Stimulated activated CD4-positive, alpha-beta T cell treated with anti-CD3 and anti-CD28 coated beads, Interleukin-2, amount 100 ng/mL, for 48 hours (primary cell): Measurements from ENCODE around the gene ZBTB32.

Experiments used
- DNase-seq, 2 donors: peaks; one replicate each; pipeline ENCODE4 v3.0.0-alpha.2; 2020

Gene ZBTB32

DNA sequence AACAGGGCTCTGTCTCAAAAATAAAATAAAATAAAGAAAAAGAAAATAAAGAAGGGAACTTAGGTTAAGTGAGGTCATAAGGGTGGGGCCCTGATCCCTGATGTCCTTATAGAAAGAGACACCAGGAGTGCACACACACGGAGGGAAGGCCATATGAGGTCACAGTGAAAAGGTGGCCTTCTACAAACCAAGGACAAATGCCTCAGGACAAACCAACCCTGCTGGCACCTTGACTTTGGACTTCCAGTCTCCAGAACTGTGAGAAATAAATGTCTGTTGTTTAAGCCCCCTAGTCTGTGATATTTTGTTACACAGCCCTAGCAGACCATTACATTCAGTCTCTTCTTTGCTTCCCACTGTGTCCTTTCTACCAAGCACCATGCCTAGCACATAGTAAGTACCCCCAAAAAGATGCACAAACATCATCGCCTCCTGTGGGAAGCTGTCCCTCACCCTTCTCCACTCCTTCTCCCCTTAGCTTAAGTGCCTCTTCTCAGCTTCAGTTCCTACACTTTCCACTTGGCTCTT, 8.4 kb upstream of the ZBTB32 start:
- no peak for DNase-seq

DNA sequence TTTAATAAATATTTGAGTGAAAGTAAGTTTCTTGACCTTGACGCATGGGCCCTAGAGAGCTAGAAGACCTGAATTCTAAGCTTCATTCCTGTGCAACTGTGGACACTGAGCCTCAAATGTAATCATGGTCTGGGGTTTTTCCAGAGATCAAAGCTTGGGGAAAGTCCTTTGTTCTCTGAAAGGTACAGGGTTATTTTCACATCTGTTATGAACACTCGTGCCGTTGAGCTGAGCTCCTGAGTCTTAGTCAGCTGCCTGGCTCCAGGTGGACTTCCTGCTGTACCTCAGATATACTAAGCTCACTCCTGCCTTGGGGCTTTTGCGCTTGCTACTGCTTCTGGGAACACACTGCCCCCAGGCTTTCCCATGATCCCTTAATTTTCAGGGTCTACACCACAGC, 7.5 kb upstream of the ZBTB32 start:
- no peak for DNase-seq

DNA sequence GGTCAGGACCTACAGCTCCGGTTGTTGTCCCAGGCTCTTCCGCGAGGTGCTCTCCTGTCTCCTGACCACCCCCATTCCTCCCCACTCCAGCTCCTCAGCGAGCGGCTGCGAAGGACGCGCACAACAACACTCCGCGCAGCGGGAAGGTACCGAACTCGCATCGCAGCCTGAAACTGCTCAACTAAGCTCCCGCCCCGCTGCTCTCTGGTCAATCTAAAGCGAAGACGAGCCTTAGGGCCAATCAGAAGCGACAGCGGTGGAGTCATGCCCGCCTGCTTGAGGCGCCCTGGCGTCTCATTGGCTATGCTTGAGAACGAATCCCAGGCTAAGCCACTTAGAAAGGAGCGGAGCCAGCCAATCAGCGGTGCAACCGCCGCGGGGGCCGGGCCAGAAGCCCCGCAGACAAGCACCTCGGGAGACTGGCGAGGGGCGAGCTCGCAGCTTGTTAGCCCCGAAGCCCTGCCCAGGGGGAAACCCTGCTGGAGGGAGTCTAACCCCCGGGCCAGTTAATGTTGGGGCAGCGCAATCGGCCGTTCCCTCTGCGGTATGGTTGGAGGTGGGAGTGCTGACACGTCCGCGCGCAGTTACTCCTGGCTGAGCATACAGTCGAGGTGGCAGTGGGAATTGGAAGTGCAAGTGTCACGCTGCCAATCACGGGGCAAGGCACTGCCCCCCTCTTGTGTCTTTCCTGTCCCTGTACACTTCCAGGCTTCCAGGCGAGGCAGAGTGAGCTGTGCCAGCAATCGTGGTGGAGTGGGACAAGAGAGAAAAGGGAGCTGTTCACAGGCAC, 1.9 kb upstream of the ZBTB32 start:
- DNase-seq: peak; percentile 85 to 88

DNA sequence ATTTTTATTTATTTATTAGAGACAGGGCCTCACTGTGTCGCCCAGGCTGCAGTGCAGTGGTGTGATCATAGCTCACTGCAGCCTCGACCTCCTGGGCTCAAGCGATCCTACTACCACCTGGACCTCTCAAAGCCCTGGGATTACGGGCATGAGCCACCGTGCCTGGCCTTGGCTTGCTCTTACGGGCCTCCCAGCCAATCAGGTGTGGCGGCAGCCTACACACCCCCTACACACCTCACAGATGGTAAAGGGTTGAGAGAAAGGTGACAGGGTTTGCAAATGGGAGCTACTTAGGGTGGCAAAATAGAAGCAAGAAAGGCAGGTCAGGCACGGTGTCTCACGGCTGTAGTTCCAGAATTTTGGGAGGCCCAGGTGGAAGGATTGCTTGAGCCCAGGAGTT, 1.0 kb upstream of the ZBTB32 start:
- DNase-seq: no peak

DNA sequence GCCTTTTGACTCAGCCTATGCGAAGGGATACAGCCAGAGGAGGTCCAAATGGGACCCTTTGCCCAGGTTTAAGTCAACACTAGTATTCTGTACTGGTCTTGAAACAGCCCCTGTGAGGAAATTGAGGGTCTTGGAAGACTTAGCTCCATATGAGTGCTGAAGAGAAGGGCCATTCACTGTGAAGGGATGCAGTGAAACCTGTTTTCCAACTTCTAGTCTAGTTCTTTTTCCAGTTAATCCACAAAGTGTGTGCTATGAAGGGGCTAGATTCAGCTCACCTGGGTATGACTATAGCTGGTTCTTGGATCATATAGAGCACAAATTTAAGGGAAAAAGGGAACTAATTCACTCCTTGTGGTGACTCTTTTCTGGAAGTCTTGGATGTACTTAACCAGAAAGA, 4.0 kb downstream of the ZBTB32 start:
- no peak for DNase-seq

DNA sequence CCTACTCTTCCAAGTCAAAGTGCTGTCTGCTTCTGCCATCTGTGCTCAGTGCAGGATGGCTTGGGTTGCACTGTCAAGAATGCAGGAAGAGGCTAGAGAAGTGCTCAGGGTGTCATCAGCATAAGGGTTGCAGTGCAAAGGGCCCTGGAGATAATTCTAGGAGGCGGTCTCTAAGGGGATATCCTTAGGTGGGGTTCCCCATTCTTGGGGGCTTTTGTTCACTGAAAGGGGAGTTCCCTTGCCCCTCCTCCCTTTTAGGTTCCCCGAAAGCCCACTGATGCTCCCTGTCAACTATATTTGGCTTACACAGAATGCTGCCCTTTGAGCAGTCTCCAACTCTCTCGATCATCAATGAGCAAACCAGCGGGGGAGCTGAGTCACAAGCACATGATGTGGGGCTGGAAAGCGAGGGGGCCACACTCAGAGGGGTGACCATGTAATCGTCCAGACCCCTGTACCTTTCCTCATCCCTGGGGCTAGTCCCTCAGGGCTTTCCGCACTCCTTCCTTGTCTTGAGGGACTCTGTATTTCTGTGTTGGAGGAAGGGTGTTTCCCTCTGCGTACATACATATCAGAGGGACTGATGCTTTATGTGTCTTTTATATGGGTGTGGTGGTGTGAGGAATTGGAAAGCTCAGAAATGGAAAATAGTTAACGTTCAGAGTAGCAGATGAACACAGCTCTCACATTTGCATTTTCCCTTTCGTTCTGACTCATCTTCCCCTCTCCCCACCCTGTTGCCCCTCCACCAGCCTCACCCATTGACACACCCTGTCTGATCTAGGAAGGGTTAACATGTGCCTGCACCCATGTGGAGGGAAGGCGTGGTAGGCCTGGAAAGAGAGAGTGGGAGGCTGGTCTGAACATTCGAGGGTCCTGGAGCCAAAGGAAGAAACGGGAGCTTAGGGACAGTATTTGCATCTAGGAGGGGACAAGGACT, 6.7 kb downstream of the ZBTB32 start:
- DNase-seq: peak; percentile 55 to 58

DNA sequence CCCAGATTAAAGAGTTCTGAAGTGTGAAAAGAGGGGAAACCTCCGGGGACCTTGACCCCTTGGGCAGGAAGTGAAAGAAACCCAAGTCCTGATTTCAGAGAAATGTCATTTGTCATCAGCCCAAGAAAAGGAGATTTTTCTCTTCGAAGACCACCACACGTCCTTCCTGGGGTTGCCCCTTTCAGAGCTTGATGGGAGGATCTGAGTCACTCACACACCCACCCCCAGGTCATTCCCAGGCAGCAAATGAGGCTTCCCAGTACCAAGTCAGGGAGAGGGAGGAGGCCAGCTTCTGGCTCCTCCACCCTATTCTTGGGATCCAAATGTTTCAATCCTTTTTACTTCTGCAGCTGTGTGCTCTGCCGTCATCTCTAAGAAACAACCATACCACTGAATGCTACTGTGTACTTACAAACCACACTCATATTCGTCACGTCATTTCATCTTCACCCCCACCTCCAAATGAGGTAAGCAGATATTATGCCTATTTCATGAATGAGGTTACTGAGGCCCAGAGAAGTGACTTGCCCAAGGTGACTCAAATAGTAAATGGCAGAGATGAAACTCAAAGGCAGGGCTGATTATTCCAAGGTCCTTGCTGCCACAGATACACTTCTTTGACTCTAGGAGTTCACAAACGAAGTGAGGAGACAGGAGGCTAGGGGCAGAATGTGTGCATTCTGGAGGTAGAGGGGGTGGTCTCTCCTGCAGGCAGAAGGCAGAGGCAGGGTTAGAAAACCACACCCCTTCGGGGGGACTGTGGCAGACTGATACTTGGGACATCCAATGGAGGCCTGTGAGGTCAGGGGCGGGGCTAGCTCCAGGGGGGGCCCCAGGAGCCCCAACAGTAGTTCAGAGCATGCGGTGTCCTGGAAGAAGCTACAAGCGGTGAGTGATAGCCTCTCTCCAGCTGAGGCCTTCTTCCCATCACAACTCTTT, 8.5 kb downstream of the ZBTB32 start:
- peak; percentile 66 to 73 for DNase-seq

DNA sequence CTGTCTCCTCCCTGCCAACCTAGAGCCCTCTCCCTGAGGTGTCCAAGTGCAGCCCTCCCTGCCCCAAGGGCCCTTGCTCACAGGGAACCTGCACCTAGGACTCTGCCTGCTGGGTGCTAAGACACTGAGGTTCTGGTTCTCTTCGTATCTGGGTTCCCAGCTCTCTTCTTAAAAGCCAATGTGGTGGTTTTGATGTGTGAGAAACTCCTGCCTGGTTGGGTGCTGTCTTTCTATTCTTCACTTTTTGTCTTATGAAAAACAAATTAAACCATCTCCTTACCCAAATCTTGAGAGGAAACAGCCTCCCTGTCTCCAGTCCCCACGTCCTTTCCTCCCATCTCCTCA, 9.1 kb downstream of the ZBTB32 start:
- no peak for DNase-seq

DNA sequence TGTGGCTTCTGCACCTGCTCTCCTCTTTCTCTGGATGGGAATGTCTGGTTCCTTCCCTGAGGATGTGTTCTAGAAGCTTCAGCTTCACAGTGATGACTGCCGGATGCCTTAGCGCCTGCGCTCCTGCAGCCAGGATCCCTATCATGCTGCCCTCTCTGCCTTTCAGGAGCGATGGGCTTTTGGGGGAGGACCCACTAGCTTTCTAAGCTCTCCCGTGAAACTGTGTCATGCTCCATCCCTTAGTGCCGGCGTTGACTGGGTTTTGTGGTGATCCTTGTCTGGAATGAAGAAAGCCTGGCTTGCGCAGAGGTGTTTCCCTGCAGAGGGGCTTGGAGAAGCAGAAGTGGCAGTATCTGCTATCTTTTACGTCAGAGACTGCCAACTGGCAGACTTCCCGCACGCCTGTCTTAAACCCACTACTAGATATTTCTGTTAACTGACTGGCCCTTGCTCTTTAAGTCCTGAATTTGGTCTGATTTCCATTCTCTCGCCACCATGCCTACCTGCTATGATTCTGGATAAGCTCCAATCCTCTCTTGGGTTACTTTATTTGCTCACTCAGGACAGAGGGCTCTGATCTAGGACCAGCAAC, 9.6 kb downstream of the ZBTB32 start:
- no peak for DNase-seq

DNA sequence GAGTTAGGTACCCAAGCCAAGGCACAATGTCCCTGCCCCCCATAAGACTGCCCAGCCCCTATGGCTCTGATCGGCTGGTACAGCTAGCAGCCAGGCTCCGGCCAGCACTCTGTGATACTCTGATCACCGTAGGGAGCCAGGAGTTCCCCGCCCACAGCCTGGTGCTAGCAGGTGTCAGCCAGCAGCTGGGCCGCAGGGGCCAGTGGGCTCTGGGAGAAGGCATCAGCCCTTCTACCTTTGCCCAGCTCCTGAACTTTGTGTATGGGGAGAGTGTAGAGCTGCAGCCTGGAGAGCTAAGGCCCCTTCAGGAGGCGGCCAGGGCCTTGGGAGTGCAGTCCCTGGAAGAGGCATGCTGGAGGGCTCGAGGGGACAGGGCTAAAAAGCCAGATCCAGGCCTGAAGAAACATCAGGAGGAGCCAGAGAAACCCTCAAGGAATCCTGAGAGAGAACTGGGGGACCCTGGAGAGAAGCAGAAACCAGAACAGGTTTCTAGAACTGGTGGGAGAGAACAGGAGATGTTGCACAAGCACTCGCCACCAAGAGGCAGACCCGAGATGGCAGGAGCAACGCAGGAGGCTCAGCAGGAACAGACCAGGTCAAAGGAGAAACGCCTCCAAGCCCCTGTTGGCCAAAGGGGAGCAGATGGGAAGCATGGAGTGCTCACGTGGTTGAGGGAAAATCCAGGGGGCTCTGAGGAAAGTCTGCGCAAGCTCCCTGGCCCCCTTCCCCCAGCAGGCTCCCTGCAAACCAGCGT, 10.4 kb downstream of the ZBTB32 start:
- DNase-seq: no peak

DNA sequence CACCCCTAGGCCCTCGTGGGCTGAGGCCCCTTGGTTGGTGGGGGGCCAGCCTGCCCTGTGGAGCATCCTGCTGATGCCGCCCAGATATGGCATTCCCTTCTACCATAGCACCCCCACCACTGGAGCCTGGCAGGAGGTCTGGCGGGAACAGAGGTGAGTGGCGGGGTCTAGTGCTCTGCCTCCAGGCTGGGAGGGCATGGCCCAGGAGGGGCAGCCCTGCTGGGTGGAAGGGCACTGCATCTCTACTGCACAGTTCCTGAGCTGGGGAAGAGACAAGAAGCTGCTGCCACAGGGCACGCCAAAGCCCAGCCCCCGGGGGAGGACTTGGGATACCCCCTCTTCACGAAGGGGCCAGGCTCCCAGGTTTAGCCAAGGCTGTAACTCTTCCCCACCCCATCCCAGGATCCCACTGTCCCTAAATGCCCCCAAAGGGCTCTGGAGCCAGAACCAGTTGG, 11.0 kb downstream of the ZBTB32 start:
- no peak for DNase-seq

DNA sequence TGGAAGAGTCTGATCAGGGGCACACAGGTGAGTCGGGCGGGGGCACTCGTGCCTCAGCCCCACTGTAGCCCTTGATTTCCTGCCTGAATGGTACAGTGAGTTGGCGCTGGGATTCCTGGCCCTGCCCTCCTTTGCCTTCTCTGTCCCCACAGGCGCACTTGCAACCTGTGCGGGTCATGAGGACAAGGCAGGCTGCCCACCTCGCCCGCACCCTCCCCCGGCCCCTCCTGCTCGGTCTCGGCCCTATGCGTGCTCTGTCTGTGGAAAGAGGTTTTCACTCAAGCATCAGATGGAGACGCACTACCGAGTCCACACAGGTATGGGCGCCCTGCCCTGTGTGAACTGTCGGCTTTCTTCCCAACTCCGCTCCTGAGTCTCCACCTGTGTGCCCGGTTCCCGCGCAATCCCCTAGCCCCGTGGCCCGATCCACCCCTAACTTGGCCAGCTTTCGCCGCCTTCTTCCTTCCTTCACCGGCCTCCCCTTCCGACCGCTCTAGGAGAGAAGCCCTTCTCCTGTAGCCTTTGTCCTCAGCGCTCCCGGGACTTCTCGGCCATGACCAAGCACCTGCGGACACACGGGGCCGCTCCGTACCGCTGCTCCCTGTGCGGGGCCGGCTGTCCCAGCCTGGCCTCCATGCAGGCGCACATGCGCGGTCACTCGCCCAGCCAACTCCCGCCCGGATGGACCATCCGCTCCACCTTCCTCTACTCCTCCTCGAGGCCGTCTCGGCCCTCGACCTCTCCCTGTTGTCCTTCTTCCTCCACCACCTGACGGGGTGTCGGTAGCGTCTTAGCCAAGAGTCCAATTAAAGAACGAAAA, 11.8 kb downstream of the ZBTB32 start:
- no peak for DNase-seq

DNA sequence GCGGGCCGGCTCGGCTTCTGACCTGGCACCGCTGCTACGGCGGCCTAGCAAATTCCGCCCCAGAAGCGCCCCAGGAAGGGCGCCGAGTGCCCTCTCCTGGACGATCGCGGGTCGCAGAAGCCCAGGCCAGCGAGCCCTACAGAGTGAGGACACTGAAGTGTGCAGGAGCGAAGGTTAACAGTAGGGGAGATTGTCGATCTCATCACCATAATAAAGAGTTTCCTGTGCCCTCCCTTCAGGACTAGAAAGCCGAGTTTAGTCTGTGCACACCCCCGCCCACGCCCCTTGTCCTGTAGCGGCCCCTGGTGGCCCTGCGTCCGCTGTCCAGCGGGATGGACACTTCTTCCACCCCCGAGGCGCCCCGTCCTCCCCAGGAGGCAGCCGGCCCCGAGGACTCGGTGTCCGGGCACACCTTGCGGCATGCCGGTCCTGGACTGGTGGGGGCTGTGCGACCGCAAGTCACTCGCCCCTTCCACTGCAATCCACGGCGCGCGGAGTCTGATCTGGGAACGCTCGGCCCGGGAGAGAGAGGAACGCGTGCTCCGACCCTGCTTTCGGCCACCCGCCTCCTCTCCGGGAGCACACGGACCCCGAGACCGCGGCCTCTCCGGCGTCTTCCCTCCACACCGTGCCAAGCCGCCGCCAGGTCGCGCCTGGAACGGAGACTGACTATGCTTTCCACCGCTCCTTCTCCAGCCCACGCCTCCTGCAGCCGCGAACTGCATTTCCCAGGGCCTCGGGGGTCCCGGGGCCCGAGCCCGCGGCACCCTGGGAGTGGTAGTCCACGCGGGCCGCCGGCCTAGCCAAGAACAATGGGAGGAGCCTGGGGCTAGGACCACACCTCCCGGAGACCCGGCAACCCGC, 12.7 kb downstream of the ZBTB32 start:
- peak; percentile 78 to 92 for DNase-seq

DNA sequence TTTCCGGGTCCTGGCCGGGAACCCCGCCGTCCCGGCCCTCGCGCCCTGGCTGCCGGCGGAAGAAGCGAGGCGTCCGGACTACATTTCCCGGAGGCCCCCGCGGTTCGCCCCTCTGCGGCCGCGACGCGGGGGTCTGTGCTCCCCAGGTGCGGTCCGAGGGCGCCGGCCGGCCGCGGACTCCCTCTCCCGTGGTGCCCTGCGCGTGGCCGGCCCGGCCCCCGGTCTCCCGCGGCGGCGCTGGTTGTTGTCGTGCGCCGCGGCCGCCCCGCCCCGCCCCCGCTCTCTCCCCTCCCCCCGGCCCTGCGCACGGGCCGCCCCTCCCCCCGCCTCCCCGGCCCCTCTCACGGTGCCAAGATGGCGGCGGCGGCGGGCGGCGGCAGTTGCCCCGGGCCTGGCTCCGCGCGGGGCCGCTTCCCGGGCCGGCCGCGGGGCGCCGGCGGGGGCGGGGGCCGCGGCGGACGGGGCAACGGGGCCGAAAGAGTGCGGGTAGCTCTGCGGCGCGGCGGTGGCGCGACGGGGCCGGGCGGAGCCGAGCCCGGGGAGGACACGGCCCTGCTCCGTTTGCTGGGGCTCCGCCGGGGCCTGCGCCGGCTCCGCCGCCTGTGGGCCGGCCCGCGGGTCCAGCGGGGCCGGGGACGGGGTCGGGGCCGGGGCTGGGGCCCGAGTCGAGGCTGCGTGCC, 13.4 kb downstream of the ZBTB32 start, which contains the start of gene KMT2B:
Gene KMT2B, plus strand, starts transcription at position 339 of the 680 bp plus-strand sequence. Its CDS starts 16 bp downstream, at position 355.
- peak in 1 of 2 donors; percentile 93 for DNase-seq

DNA sequence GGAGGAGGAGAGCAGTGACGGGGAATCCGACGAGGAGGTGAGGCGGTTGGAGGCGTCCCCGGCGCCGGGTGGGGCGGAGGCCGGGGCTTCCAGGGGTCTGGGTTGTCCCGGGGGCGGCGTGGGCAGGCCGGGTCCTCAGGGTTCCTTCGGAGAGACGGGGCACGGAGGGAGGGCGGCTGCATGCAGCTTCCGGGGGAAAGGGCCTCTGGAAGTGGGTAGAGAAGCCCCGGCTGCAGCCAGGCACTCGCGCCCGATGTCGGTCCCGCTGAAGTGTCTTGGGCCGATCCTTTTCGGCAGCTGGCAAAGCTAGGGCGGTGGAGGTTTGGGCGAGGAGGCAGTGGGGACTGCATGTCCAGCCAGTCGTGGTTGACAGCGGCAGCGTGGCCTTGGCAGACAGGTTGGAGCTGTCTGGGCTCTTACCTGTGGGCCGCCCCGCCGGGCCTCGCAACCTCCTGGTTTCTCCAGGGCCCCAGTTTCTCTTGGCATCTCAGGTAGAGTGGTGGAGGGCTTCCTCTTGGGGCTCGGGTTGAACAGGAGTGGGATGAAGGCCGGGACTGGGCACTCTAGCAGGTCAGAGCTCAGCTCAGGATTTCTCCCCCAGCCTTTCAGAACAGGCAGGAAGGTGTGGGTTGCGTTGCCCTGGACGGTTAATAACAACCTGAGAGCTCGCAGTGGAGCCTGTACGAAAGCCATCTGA, 14.1 kb downstream of the ZBTB32 start:
- DNase-seq: peak in 1 of 2 donors; percentile 67

DNA sequence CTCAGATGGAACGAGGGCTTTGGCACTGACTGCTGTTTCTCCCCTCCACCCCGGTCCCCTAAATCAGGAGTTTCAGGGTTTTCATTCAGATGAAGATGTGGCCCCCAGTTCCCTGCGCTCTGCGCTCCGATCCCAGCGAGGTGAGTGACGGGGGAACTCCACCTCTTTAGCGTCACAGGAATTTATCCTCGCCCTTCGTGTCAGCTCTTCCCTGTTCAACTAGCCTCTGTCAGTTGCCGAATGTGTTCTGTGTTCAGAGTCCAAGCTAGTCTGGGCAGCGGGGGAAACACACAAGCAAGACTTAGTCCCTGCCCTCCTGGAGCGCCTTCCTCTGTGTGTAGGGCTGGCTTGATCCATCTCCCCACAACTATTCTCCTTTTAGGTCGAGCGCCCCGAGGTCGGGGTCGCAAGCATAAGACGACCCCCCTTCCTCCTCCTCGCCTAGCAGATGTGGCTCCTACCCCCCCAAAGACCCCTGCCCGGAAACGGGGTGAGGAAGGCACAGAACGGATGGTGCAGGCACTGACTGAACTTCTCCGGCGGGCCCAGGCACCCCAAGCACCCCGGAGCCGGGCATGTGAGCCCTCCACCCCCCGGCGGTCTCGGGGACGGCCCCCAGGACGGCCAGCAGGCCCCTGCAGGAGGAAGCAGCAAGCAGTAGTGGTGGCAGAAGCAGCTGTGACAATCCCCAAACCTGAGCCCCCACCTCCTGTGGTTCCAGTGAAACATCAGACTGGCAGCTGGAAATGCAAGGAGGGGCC, 15.2 kb downstream of the ZBTB32 start:
- DNase-seq: no peak

DNA sequence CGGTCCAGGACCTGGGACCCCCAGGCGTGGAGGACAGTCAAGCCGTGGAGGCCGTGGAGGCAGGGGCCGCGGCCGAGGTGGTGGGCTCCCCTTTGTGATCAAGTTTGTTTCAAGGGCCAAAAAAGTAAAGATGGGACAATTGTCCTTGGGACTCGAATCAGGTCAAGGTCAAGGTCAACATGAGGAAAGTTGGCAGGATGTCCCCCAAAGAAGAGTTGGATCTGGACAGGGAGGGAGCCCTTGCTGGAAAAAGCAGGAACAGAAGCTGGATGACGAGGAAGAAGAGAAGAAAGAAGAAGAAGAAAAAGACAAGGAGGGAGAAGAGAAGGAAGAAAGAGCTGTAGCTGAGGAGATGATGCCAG, 15.8 kb downstream of the ZBTB32 start:
- no peak for DNase-seq
